HG03460 (cell line): Measurements from ENCODE around the gene HOXC6.

ENCODE experiments used
- ATAC-seq: cut with Tn5 transposase; IDR thresholded peaks from one replicate; pipeline ENCODE4 v1.9.1; 2021; ENCODE audit not compliant: unreplicated experiment

HOXC6 gene

GRCh38 chr12:54001283-54002187 lies 26.7 kb upstream of the HOXC6 start:
- ATAC-seq, result no peak

GRCh38 chr12:54002278-54002914 lies 25.8 kb upstream of the HOXC6 start:
- ATAC-seq, result no peak

- no peak for ATAC-seq
Observed at GRCh38 chr12:54002915-54003389, 25.3 kb upstream of the HOXC6 start.

GRCh38 chr12:54003625-54004024 lies 24.6 kb upstream of the HOXC6 start:
- ATAC-seq, result no peak

GRCh38 chr12:54004063-54004840 lies 24.0 kb upstream of the HOXC6 start:
- no peak for ATAC-seq

GRCh38 chr12:54004841-54005530 lies 23.3 kb upstream of the HOXC6 start:
- ATAC-seq, result no peak

DNA sequence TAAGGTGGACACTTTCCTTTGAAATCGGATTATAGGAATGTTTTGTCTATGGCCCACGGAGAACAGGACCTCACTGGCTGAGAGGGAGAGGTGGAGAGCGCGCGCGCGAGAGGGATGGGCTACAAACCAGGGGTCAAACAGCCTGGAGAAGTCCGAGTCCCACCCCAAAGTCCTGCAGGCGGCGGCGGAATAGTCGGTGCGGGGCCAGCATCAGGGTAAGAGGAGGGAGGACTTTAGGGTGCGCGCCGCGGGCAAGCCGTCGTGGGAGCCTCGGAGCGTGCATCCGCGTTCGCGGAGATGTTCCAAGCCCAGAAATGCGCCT lies 22.7 kb upstream of the HOXC6 start:
- no peak for ATAC-seq

DNA sequence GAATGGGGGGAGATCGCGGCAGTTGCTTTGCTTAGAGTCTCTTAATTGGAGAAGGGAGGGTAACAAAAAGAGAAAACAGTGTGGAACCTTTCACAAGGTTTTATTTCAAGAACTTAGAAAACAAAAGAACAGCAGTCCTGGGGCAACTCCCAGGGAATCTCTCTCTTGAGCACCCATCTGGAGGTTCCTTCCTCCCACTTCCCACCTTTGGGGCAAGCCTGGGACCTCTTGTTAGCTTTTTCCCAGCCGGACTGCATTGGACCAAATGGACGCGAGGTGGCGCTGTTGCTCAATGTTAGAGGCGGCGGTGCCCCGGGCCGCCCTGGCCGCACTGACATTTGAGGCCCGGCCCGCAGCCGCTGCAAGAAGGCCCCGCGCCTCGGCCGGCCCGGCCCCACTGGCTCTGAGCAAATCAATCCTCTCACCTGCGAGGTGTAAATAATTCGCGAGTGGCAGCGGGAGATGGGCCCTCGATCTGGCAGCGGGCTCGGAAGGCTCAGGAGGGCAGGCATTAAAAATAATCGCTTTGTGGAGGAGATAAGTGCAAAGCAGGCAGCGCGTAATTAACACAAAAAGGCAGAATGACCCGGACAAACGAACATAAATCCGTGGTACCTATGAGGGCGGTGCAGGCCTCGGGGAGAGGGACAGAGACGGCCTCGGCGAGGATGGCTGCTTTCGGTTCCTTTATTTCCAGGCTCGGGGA lies 22.2 kb upstream of the HOXC6 start:
- ATAC-seq, result no peak

- ATAC-seq, result no peak
Observed at GRCh38 chr12:54006559-54007220, 21.6 kb upstream of the HOXC6 start.

- ATAC-seq, result no peak
Observed at GRCh38 chr12:54007538-54008259, 20.5 kb upstream of the HOXC6 start.

- no peak for ATAC-seq
Observed at GRCh38 chr12:54008260-54008552, 20.0 kb upstream of the HOXC6 start.

GRCh38 chr12:54009171-54010052 lies 18.8 kb upstream of the HOXC6 start:
- ATAC-seq, result no peak

DNA sequence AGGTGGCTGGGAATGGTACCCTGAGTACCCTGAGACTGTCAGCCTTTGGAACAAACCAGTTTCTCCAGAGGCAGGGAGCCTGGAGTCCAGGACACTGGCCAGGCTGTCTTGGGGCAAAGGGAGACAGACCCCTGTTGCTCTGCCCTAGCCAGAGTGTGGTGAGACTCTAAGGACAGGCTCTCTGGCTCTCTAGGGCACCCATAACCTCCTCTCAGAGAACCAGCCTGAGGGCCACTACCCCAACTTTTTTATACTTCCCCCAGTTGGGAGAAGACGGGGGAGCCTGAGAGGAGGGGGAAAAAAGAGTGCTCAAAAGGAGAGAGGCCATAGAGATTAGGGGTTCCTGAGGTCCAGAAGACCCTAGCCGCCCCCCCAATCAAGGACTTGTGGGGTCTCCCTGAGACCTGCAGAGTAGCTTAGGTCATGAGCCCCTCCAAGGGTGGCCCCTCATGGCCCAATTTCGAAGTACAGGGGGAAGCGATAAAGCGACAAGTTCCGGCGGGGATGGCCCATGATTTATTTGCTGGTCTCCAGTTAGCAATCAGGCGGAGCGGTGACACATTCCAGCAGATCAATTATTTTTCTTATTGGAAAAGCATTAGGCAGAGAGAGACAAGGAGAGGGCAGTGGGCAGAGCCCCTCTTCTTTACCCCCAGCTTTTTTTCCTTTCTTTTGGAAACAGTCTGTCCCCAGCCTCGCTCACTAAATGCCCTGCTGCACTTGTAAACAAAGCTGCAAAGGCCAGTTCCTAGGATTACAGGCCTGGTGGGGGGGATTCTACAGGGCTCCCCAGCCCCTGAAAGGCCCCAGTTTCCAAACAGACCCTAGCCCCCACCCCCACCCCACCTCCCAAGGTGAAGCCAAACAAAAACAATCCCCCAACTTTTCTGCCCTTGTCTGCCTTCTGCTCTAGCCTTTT lies 17.9 kb upstream of the HOXC6 start:
- ATAC-seq, result no peak

GRCh38 chr12:54010972-54011664 lies 17.1 kb upstream of the HOXC6 start:
- ATAC-seq, result no peak

GRCh38 chr12:54011665-54012532 lies 16.3 kb upstream of the HOXC6 start:
- ATAC-seq, result no peak
